ENCODE data around the gene C11orf16. TPM values are rescaled to one million over a fixed set of nuclear protein-coding genes. Genes with fewer than 3 reads are reported as not detected.

C11orf16 gene
- total RNA-seq, 1 donor from 2014 or later, result not detected

- TF ChIP-seq CTCF (IDR thresholded peaks at IDR 0.05; ENCODE audit: insufficient read depth, low read length, severe bottlenecking), result no peak
- H3K27me3 ChIP-seq (ENCODE audit: control insufficient read depth, insufficient read depth, low read length), result no peaks in the 10 kb centered on the region
- H3K4me3 ChIP-seq (ENCODE audit: low read depth, low read length), result no peak overlapping the region
- FAIRE-seq, result peak; percentile 32
- H3K36me3 ChIP-seq (ENCODE audit: control insufficient read depth, insufficient read depth, low read length), result no peaks in the 10 kb centered on the region
- DNase-seq (ENCODE audit: low read depth), result no peak
Measured at GRCh38 chr11:8933931-8934330, 1.2 kb upstream of the C11orf16 start.

GRCh38 chr11:8930456-8931175 lies 2.1 kb downstream of the C11orf16 start:
- H3K27me3 ChIP-seq (ENCODE audit: control insufficient read depth, insufficient read depth, low read length), result no peaks in the 10 kb centered on the region
- no peak for TF ChIP-seq CTCF (IDR thresholded peaks at IDR 0.05; ENCODE audit: insufficient read depth, low read length, severe bottlenecking)
- no peaks in the 10 kb centered on the region for H3K36me3 ChIP-seq (ENCODE audit: control insufficient read depth, insufficient read depth, low read length)
- DNase-seq (ENCODE audit: low read depth), result no peak
- no peak overlapping the region for H3K4me3 ChIP-seq (ENCODE audit: low read depth, low read length)
- FAIRE-seq, result peak; percentile 58

GRCh38 chr11:8928981-8929615 lies 3.6 kb downstream of the C11orf16 start:
- no peaks in the 10 kb centered on the region for H3K27me3 ChIP-seq (ENCODE audit: control insufficient read depth, insufficient read depth, low read length)
- no peak overlapping the region for H3K4me3 ChIP-seq (ENCODE audit: low read depth, low read length)
- FAIRE-seq (no peak), DNase-seq (ENCODE audit: low read depth) (no peak)
- no peak for TF ChIP-seq CTCF (IDR thresholded peaks at IDR 0.05; ENCODE audit: insufficient read depth, low read length, severe bottlenecking)
- no peaks in the 10 kb centered on the region for H3K36me3 ChIP-seq (ENCODE audit: control insufficient read depth, insufficient read depth, low read length)

- no peak for DNase-seq (ENCODE audit: low read depth)
- Histone ChIP-seq H3K36me3 (ENCODE audit: control insufficient read depth, insufficient read depth, low read length) (no peaks in the 10 kb centered on the region), H3K27me3 (ENCODE audit: control insufficient read depth, insufficient read depth, low read length) (no peaks in the 10 kb centered on the region), H3K4me3 (ENCODE audit: low read depth, low read length) (no peak overlapping the region)
- no peak for FAIRE-seq
- no peak for TF ChIP-seq CTCF (IDR thresholded peaks at IDR 0.05; ENCODE audit: insufficient read depth, low read length, severe bottlenecking)
Measured at GRCh38 chr11:8928205-8928604, 4.5 kb downstream of the C11orf16 start.

- no peak for DNase-seq (ENCODE audit: low read depth)
- no peak for TF ChIP-seq CTCF (IDR thresholded peaks at IDR 0.05; ENCODE audit: insufficient read depth, low read length, severe bottlenecking)
- Histone ChIP-seq H3K36me3 (ENCODE audit: control insufficient read depth, insufficient read depth, low read length) (no peaks in the 10 kb centered on the region), H3K27me3 (ENCODE audit: control insufficient read depth, insufficient read depth, low read length) (no peaks in the 10 kb centered on the region), H3K4me3 (ENCODE audit: low read depth, low read length) (no peak overlapping the region)
- no peak for FAIRE-seq
Measured at GRCh38 chr11:8927233-8927632, 5.5 kb downstream of the C11orf16 start.
